ENCODE results near the gene LIME1.
A peak's percentile ranks its signal among the peaks of the same experiment; 100 is the strongest.

LIME1 gene

GRCh38 chr20:63698739-63699465 is 37.6 kb upstream of the LIME1 start:
- DNase-seq (ENCODE audit: insufficient read length, low spot score): no peak
- TF ChIP-seq CTCF (IDR thresholded peaks at IDR 0.05; ENCODE audit: insufficient read depth, missing control alignments): no peak
- no peak for FAIRE-seq

GRCh38 chr20:63699466-63700198 is 36.8 kb upstream of the LIME1 start:
- no peak for DNase-seq (ENCODE audit: insufficient read length, low spot score)
- no peak for FAIRE-seq
- TF ChIP-seq CTCF (IDR thresholded peaks at IDR 0.05; ENCODE audit: insufficient read depth, missing control alignments): no peak

GRCh38 chr20:63700199-63701050 is 36.0 kb upstream of the LIME1 start:
- FAIRE-seq: no peak
- peak; percentile 11 for DNase-seq (ENCODE audit: insufficient read length, low spot score)

GRCh38 chr20:63701051-63701328 is 35.5 kb upstream of the LIME1 start:
- FAIRE-seq: no peak
- TF ChIP-seq CTCF (IDR thresholded peaks at IDR 0.05; ENCODE audit: insufficient read depth, missing control alignments): no peak
- DNase-seq (ENCODE audit: insufficient read length, low spot score): no peak

More at GRCh38 chr20:63700199-63701050, 36.0 kb upstream of the LIME1 start:
- TF ChIP-seq CTCF (IDR thresholded peaks at IDR 0.05; ENCODE audit: insufficient read depth, missing control alignments): no peak

- no peak for TF ChIP-seq CTCF (IDR thresholded peaks at IDR 0.05; ENCODE audit: insufficient read depth, missing control alignments)
- DNase-seq (ENCODE audit: insufficient read length, low spot score) (peak; percentile 10), FAIRE-seq (no peak)
These were observed 35.0 kb upstream of the LIME1 start for GRCh38 chr20:63701329-63702035.

- FAIRE-seq (no peak), DNase-seq (ENCODE audit: insufficient read length, low spot score) (no peak)
- no peak for TF ChIP-seq CTCF (IDR thresholded peaks at IDR 0.05; ENCODE audit: insufficient read depth, missing control alignments)
These were observed 34.3 kb upstream of the LIME1 start for GRCh38 chr20:63702036-63702665.
